Skeletal muscle cell (primary cell): ENCODE results near the gene TEX9.

Source experiments
- DNase-seq: peaks from one replicate; pipeline ENCODE4 v3.0.0-alpha.2; 2010; ENCODE audit warnings: low read depth
- H3K4me3 ChIP-seq: 2 replicates; pipeline ENCODE4 v1.5.1; 2011; ENCODE audit warnings: low read depth, mild to moderate bottlenecking, control low read depth, low read length, moderate library complexity

Gene TEX9

GRCh38 chr15:56428821-56429458, 63.7 kb downstream of the TEX9 start:
- H3K4me3 ChIP-seq: no peak overlapping the region
- no peak for DNase-seq

DNA sequence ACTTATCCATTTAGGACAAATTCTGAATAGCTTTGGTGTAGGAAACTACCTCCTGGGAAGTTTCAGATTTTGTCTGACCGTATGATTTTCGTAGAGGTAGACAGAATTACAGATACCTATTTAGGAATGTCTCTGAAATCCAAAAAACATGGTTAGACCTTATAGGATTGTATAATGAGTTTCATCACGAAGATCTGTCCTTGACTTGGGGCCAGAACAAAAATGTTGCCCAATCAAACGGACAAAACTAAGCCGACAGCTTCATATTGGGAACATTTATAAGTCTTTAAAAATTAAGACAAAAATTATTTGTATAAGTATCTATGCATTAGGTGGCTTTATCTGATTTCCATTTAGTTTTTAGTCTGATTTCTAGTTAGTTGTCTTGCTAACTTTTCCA, 67.1 kb downstream of the TEX9 start:
- H3K4me3 ChIP-seq: no peak overlapping the region
- DNase-seq: no peak

DNA sequence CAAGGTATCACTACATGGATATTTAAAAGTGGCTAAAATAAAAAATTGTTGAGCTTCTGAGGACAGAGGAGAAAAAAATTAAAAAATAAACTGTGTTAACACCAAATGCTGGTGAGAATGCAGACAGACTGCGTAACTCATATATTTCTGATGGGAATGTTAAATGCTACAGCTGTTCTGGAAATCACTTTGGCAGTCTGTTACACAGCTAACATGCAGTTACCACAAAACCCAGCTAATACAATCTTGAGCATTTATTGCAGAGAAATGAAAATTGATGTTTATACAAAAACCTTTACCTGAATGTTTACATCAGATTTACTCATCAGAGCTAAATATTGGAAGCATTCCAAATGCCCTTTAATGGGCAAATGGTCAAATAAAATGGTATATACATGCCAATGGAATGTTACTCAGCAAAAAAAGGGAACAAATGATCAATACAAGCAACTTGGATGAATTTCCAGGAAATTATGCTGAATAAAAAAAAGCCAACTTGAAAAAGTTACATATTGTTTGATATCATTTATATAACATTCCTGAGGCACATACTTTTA, 75.1 kb downstream of the TEX9 start:
- no peak for DNase-seq
- no peak overlapping the region for H3K4me3 ChIP-seq

GRCh38 chr15:56442354-56442753, 77.1 kb downstream of the TEX9 start:
- no peak overlapping the region for H3K4me3 ChIP-seq
- DNase-seq: no peak

GRCh38 chr15:56445746-56446145, 80.5 kb downstream of the TEX9 start:
- H3K4me3 ChIP-seq: no peak overlapping the region
- no peak for DNase-seq

GRCh38 chr15:56454836-56455235, 89.6 kb downstream of the TEX9 start:
- H3K4me3 ChIP-seq: no peak overlapping the region
- no peak for DNase-seq

DNA sequence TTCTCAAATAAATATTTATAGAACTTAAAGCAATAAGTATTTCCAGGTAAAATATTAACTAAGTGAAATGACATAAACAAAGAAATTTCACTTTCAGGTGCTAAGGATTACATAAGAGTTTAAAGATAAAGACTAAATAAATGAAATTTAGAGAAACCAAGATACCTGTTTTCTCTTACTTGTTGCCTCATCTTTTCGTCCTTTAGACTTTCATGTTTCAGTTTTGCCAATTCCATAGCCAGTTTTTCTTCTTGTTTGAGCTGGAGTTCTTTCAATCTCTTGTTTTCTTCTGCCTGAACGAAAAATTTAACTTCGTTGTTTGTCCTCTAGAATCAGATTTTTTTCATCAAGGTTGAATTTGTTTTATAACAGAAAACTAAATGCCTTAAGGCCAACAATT, 91.0 kb downstream of the TEX9 start:
- DNase-seq: no peak
- H3K4me3 ChIP-seq: no peak overlapping the region

- no peak overlapping the region for H3K4me3 ChIP-seq
- DNase-seq: no peak
Measured at GRCh38 chr15:56459096-56459495, 93.9 kb downstream of the TEX9 start.

DNA sequence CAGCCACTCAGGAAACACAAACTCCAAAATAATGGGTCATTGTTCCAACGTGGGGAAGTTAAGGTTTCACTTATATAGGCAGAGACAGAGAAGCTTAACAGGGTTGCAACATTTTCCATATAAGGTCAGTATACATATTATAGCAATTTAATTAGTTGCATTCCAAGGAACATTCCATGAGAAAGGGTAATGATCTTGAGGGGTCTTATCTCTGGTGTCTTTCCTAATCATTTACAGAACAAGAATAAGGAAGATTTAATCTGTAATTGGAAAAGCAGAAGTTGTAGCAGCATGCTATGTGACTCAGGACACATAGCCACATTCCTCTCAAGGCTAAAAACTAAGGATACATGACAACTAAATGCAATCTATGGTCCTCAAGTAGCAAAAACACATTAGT, 94.8 kb downstream of the TEX9 start:
- no peak for DNase-seq
- H3K4me3 ChIP-seq: no peak overlapping the region

DNA sequence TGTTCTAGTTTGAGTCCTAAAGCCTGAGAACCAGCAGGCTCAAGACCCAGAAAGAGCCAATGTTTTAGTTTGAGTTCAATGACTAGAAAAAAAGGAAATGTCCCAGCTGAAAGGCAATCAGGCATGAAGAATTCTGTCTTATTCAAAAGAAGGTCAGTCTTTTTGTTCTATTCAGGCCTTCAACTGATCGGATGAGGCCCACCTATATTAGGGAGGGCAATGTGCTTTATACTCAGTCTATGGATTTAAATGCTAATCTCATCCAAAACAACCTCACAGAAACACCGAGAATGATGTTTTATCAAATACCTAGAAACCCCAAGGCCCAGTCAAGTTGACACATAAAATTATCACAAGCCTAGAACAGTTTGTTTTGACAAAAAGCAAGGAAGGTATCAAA, 95.7 kb downstream of the TEX9 start:
- H3K4me3 ChIP-seq: no peak overlapping the region
- DNase-seq: no peak

GRCh38 chr15:56464893-56465520, 99.8 kb downstream of the TEX9 start, which contains the start of gene MNS1:
MNS1 (minus strand) TSS chr15:56465137; CDS start chr15:56464972, 165 bp downstream.
- DNase-seq: peak; percentile 84
- peak within 1 kb of the TSS; percentile 72 for H3K4me3 ChIP-seq

- no peak overlapping the region for H3K4me3 ChIP-seq
- no peak for DNase-seq
Measured at GRCh38 chr15:56467616-56468015, 102.4 kb downstream of the TEX9 start.

GRCh38 chr15:56468401-56468800, 103.2 kb downstream of the TEX9 start:
- no peak for DNase-seq
- H3K4me3 ChIP-seq: peak overlapping the region; percentile 17

DNA sequence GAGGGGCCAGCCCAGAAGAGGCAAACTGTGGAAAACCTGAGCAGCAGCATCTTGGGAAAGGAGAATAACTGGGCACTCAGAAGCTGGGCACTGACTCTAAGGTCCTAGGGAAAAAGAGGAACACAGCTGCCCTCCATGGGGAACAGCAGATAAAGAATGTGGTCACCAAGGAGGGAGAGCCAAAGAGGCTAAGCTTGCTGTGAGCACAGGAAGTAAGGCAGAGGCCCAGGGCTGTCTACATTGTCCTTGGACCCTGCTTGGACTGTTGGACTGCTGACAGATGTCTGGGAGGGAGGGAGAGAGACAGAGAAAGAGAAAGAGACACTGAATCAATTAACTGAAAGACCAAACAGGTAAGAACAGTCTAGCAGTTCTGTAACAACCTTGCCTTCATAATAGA, 104.3 kb downstream of the TEX9 start:
- H3K4me3 ChIP-seq: no peak overlapping the region
- no peak for DNase-seq

GRCh38 chr15:56471440-56472069, 106.3 kb downstream of the TEX9 start:
- no peak for DNase-seq

DNA sequence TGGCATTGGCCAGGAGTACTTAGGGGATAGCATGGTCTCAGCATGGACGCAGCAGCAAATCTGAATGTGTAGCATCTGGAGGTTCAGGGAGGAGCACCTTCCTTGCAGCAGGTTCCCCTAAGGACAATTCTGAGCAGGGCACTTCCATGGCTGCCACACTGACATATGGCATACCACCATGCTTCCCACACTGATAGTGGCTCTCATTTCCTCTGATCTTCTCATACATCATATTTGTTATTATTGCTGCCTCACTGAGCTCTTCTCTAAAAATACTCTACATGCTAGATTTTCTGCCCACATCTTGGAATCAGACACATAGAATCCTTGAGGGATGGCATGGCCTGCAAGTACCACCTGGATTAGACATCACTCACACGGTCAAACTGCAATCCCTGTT, 107.1 kb downstream of the TEX9 start:
- no peak overlapping the region for H3K4me3 ChIP-seq
- DNase-seq: no peak

More at GRCh38 chr15:56471440-56472069, 106.3 kb downstream of the TEX9 start:
- H3K4me3 ChIP-seq: no peak overlapping the region

DNA sequence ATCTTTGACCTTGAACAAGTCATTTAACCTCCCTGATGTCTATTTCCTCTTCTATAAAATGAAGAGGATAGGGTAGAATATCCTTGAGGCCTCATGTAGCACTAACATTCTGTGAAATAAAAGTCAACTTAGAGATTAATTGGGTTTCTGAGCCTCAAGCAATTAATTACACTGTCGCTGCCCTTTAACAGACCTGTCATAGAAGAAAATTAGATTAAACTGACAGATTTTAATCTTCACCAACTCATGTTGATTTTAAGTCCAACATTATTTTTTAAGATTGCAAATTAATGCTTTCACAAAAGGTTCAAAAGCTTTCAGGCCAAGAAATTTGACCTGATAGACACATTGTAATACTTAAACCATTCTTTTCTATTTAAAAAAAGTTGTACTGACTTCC, 107.8 kb downstream of the TEX9 start:
- H3K4me3 ChIP-seq: no peak overlapping the region
- DNase-seq: no peak

- no peak overlapping the region for H3K4me3 ChIP-seq
- DNase-seq: no peak
Measured at GRCh38 chr15:56475351-56475750, 110.1 kb downstream of the TEX9 start.
